HG02623 (cell line): ENCODE measurements around the gene WASF3.

Experiments used
- ATAC-seq: cut with Tn5 transposase; IDR thresholded peaks from one replicate; pipeline ENCODE4 v1.9.1; 2021; ENCODE audit warnings: moderate library complexity; ENCODE audit not compliant: unreplicated experiment

Gene WASF3

DNA sequence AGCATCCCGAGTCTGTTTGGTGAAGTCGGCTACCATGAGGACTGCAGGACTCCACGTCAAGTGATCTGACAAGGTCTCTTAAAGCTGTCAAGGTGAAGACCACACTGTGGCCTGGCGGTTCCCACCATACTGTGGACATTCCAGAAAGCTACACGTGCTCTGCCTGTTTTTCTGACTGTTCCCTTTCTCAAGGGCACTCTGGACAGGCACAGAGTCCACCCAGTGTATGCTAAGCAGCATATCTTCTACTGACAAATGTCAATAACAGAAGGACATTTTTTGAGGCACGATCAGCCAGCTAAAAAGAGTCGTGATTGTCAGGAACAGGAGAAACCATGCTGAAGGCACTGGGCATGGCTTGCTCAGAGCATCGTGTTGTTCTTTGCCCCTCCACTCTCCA, 12.8 kb upstream of the WASF3 start:
- ATAC-seq = no peak

DNA sequence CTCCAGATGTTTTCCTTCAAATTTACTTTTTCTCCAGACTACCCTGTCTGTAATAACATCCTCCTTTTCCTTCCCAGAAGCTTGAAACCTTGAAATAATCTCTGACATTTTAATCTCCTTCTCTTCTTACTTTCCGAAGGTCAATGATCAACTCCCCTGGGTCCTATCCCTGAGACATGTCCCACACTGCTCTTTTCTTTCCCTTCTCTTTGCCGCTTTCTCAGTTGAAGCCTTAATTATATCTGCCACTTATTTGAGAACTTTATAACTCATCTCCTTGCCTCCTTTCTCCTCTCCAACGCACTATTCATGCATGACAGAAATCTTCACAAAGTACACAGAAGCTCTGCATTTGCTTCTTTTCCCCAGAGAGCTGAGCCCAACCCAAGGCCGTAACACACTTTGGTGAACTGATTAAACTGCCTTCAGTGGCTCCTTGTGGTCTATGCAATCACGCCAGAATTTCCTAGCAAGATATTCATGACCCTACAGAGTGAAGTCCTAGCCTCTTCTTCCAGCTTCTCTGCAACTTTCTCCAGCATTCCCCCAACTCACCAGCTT, 9.2 kb upstream of the WASF3 start:
- ATAC-seq = no peak

- no peak for ATAC-seq
These were observed 7.8 kb upstream of the WASF3 start for GRCh38 chr13:26549713-26550112.

- ATAC-seq = no peak
These were observed 6.1 kb upstream of the WASF3 start for GRCh38 chr13:26551255-26551860.

DNA sequence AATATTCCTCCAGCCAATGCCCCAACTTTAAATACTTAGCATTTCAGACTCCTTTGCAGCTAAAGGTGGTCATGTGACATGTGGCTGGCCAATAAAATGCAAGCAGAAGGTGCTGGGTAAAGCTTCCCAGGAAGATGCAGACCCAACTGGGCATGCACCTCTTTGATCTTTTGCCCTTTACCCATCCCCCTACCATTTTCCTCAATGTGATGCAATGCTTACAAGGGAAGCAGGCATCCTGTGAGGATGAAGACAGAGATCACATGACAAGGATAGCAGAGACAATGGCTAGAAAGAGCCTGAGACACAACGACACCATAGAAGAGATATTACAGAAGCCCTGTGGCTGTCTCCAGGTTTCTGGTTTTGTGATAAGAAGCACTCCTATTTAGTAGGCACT, 2.1 kb upstream of the WASF3 start:
- no peak for ATAC-seq

GRCh38 chr13:26557051-26557392, 461 bp upstream of the WASF3 start:
- ATAC-seq = peak; percentile 14

DNA sequence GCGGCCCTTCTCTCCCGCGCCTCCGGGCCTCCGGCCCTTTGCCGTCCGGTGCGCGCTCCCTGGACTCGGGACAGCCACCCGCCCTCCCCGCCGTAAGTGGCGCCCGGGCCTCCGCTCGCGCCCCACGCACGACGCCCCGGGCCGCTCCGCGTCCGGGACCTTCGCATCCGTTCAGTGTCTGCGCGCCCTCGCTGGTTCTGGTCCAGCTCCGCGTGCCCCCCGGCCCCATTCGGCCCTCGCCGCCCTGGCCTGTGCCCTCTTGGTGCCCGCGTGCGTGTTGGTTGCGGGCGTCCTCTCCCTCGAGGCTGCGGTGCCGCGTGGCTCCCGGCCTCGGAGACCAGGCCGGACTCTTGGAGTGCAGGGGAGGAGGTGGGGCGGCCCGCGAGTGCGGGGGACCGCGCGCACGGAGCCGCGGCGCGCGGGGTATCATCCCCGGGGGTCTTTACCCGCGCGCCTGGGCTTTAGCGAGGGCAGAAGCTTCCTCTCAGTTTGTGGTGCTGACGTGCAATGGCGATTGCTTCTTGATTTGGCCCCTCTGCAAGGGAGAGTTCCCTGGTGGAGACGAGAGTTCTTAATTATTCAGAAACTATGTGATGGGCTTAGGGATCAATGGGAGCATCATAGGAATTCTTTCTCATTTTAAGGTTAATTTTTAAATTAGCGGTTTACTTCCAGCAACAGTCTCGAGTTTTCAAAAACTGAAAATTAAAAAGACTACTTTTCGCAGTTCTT, 757 bp downstream of the WASF3 start:
- no peak for ATAC-seq

DNA sequence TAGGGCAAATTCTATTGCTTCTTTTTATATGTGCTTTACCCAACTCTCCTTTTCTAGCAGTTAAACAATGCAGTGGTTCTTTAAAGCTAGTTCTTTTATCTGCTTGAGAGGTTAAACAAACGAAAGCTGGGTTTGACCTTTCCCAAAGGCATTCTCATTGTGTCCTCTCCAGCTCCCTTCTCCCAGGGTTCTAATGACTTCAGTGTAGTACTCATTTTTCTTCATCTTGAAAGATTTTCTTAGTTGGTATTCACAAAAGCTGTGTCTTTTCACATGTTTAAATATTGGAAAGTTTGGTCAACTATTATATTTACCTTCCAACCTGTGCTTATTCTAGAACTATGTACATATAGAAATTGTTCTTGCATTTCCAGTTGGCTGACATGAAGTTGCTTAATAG, 1.5 kb downstream of the WASF3 start:
- ATAC-seq = no peak

GRCh38 chr13:26560456-26560855, 3.0 kb downstream of the WASF3 start:
- no peak for ATAC-seq

DNA sequence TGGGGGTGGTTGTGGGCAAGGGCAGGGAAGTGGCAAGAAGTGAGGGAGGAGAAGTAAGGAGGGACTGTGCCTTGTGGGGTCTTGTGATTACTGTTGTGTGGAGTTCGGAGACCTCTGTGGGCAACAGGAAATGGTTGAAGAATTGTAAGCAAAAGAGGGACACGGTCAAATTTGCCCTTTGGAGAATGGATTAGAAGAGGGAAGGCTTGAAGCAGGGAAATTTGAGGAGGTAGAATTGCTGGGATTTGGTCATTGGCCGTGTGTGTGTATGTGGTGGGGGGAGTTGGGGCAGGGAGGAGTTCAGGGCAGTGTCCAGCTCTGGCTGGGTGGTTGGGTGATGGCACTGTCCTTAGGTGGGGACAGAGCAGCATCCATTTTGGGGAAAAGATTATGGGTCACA, 3.6 kb downstream of the WASF3 start:
- ATAC-seq = no peak

GRCh38 chr13:26561651-26562511, 4.4 kb downstream of the WASF3 start:
- no peak for ATAC-seq

DNA sequence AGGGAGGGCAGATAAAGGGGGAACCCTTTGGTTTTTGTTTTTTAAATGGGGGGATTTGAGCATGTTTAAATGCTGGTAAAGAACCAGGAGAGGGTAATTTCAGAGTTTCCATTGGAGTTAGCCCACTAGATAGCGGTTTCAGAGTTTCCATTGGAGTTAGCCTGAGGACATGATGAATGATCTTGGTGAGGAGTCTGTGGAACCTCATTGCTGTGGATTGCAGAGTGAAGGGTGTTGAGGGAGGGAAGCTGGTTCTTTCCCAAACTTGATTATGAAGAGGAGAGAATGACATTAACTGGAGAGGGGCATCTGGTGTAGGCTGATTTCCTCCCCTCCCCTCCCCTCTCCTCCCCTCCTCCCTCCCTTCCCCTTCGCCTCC, 5.0 kb downstream of the WASF3 start:
- no peak for ATAC-seq

- no peak for ATAC-seq
These were observed 6.2 kb downstream of the WASF3 start for GRCh38 chr13:26563713-26564112.

GRCh38 chr13:26568132-26568815, 10.8 kb downstream of the WASF3 start:
- ATAC-seq = no peak

DNA sequence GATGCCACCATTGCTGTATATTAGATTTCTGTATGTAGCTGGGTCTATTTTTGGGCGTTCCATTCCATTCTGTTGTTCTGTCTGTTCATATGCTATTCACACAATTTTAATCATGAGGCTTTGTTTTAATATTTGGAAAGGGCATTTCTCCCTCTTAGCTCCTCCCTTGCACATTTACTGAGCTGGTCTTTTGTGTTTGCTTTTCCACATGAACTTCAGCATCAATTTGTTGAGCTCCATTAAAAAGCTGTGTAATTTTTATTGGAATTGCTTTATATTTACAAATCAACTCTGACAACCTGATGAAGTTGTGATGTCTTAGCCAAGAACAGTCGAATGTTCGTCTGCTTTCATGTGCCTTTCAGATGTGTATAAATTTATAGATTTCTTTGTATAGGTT, 14.0 kb downstream of the WASF3 start:
- ATAC-seq = no peak

DNA sequence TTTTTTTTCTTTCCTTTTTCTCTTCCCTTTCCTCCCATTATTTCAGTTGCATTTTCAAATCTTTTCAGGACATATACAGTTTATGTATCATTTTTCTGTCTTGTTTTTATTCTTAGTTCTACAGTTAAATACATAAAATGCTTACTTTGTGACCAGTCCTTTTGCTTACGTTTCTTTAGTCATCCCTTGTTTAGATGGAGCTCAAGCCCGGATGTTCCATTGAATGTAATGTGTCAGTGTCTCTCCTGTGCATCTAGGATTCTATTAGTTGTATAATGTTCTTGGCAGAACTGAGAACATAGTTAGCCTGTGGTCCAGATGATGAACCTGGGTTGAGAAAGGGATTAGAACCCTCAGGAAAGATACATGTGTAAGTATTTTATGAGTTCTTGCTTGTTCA, 17.8 kb downstream of the WASF3 start:
- no peak for ATAC-seq

DNA sequence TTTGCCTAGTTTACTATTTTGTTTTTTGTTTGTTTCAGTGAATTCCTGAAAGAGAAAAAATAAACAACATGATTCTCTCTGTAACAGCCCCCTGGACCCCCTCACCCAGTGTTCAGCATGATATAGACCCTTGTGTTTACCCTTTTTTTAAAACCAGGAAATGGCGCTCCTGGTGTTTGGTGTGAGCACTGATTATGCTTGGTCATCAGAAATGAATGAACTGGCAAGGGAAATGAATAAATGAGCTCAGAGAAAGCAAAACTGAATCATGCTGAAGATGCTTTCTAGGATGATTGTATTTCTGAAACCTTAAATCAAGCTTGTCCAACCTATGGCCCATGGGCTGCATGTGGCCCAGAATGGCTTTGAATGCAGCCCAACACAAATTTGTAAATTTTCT, 22.1 kb downstream of the WASF3 start:
- ATAC-seq = no peak

DNA sequence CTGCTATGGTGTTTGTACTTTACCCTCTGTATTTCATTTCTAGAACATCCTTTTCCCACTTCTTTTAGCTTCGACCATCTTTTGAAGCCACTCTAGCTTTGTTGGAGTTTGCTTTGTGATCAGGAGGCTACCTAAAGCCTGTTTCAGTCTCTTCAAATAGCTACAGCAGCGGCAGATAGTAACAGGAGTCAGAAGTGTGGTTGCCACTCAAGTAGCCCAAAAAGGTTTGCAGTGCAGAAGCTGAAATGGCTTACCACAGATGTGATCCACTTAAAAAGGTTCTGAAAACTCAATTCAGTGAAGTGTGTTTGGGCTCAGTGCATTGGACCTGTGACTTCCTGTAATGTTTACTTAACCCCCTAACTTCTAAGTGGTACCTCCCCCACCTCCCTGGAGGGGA, 26.2 kb downstream of the WASF3 start:
- no peak for ATAC-seq

- ATAC-seq = no peak
These were observed 27.2 kb downstream of the WASF3 start for GRCh38 chr13:26584713-26585112.

DNA sequence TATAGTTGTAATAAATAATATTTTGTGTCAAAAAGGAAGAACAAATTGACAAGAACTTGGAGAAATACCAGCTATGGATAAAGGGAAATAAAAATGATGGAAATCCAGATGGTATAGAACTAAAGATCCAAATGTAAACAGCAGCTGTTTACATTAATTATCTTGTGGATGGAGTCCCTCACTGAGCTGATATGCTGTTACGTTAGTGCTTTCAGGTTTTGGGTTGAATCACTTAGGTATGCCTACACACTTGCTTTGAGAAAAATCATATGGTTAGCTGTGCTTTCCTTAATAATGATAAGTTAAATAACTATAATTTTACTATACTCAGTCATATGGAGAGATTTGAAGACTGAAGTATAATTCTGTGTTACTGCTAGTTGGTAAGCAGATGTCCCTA, 27.7 kb downstream of the WASF3 start:
- no peak for ATAC-seq

DNA sequence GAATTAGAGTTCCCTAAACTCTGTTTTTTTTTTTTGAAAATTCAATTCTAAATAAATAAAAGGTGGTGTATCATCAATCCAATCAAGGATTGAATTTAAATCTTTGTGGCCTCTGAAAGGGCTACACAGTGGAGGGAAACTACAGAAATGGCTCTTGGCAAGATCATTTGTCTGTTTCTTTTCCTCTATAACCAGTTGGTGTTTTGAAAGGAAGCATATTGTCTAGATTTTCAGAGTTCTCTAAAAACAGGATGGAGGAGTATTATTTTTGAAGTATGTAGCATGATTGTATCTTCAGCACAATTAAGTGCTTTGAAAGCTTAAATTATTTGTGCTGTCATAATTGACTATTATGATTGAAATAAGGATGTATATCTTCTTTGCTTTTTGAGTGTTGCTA, 29.8 kb downstream of the WASF3 start:
- no peak for ATAC-seq
